Fibroblast of skin of back (primary cell): ENCODE results near the gene PIP4K2A.
A peak's percentile ranks its signal among the peaks of the same experiment; 100 is the strongest.

Experiments used
- DNase-seq: peaks from one replicate; pipeline ENCODE4 v3.0.0-alpha.2; 2013

PIP4K2A gene

GRCh38 chr10:22635650-22636049 lies 78.7 kb downstream of the PIP4K2A start:
- DNase-seq = no peak

- DNase-seq = no peak
These were observed 79.5 kb downstream of the PIP4K2A start for GRCh38 chr10:22634606-22635459.

- no peak for DNase-seq
These were observed 80.3 kb downstream of the PIP4K2A start for GRCh38 chr10:22634093-22634492.

DNA sequence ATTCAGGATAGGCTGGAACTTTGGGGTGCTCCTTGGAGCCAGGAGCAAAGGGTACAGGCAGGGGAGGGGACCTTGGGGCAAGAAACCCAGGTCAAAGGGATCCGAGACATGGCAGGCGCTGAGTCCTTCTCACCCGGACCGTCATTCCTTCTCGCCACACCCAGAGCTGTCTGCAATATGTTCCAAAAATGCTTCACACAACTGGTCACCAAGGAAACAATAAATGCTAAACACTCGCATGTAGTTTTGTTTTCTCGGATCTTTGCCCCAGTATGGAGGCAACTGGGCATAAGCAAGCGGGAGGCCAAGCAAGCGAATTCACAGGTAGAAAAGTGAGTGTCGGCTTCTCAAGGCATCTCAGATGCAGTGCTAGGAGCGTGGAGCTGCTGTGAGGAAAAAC lies 80.8 kb downstream of the PIP4K2A start:
- DNase-seq = no peak

DNA sequence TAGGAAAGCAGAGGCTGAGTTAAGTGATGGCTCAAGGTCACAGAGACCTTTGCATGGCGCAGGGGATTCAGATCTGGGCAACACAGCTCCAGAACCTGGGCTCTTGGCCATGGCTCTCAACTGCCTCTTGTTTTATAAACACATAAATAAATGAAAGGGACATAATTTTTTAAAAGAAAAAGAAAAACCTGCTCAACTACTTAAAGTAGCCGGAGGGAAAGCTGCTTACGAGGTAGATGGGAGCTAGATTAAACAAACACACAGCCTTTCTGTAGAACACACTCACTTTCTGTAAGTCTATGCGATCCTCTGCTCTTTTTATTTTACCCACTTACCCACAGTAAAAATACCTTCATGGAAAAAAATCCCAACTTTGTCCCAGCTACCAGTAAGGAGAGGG lies 81.3 kb downstream of the PIP4K2A start:
- DNase-seq = no peak

- DNase-seq = no peak
These were observed 82.6 kb downstream of the PIP4K2A start for GRCh38 chr10:22631646-22632278.

DNA sequence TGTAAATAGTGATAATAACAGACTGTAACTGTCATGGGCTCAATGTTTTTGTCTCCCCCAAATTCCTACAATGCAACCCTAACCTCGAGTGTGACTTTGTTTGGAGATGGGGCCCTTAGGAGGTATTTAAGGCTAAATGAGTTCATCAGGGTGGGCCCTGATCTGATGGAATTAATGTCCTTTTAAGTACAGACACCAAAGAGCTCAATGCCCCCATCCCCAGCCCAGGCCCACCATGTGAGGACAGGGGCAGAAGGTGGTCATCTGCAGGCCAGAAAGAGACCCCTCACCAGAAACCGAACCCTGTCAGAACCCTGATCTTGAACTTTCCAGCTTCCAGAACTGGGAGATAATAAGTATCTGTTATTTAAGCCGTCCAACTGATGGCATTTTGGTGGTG lies 83.2 kb downstream of the PIP4K2A start:
- DNase-seq = no peak

DNA sequence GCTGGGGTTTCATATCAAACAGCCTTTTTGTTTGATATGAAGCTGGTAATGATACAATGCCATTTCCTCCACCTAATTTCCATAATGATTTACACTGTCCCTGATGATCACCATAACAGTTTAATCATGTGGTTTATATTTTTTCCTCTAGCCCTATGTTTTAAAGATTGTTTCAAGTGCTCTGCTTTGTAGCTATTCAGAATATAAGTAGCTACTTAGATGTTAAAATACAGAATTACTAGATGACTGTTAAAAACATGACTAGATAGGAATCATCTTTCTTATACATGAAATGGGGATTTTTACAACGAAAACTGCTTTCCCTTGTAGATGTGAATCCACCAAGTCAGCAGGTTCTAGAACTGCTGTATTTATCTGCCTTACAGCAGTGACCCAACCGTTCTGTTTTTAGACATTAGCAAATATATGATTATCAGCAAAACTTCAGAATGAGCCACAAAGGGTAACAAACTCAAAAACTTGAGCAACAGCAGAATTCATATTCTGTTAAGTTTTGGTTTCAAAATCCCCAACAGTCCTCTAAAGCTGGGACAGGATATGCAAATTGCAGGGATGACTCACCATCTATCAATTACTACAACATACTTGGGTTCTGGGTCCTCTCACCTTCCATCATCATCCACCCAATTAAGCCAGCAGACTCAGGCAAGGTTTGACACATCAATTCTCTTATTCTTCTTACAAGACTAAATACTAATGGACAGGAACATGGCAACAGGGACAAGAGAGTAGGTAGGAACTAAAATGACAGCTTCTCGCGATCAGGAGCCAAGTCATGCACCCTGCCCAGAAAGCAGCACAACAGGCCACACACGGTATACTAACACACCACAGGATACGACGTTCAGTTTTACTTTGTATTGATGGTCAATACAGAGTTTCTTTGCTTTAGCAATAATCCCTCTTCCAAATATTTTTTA lies 83.9 kb downstream of the PIP4K2A start:
- peak; percentile 45 for DNase-seq

DNA sequence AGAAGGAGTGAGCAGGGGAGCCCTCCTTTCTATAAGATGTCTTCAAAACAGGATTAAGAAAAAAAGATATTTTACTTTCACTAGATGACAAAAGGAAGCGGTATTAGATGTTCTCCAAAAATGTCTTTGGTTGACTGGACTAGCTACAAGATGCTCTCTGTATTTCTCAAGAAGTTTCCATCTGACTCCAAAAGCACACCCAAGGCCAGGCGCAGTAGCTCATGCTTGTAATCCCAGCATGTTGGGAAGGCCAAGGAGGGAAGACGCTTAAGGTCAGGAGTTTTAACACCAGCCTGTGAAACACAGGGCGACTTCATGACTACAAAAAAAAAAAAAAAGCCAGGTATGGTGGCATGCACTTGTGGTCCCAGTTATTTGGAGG lies 84.5 kb downstream of the PIP4K2A start:
- no peak for DNase-seq

- peak; percentile 42 for DNase-seq
These were observed 85.3 kb downstream of the PIP4K2A start for GRCh38 chr10:22629126-22629525.

DNA sequence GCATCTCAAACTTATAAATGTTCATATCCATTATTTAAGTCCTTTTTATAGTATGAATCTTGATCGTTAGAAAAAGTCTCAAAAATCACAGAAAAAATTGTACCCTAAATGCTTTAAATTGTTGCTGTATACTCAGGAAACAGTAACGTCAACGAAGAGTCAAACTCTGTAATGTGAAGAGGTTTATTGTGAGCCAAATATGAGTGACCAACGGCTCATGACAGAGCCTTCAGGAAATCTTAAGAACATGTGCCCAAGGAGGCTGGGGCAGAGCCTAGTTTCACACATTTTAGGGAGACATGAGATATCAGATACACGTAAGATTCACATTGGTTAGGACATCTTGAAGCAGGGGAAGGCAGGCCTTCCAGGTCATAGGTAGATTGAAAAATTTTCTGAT lies 86.1 kb downstream of the PIP4K2A start:
- no peak for DNase-seq

GRCh38 chr10:22626784-22627183 lies 87.6 kb downstream of the PIP4K2A start:
- peak; percentile 49 for DNase-seq

GRCh38 chr10:22625516-22626290 lies 88.7 kb downstream of the PIP4K2A start:
- peak; percentile 73 for DNase-seq

DNA sequence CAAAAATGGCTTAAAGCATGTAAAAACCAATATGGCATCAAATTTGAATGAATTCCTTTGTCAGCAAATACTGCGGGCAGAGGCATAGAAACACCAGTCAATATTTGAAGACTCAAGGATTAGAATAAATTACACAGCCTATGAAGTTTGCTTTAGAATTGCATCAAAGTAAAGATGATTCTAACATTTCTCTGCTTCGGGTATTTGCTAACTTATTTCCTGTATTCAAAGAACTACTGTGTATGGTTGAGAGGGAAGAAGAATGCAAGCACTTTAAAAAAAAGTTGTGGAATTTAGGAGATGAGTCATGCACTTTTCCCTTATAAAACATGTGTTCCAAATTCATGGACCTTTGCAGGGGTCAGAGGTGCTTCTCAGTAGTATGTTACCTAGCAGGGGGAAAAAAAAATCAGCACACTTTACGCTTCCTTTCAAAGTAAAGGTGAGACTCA lies 90.1 kb downstream of the PIP4K2A start:
- peak; percentile 88 for DNase-seq

DNA sequence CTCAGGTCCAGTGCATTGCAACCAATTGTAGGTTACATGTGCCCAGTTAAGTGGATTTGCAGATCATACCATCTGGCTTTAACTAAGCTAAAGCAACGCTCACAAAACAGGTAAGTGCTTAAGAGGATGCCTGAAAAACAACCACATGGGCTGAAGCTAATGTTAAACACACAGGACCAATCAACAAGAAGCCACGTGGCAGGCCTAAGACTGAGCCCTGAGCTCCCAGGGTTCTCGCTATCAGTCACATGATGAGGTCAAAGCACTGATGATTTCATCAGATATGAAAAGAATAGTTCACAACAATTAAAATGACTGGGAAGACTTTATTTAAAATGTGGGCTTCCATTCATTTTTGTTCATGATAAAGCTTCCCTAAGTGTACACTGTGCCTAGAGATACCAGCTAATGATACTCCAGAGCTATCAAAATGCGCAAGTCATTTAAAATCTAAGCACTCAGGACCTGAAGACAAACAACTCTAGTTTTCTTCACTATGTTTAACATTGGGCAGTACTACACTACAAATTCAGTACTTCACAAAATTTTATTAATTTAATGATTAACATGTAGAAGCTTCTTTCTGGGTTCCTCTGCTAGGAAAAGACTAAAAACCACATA lies 90.6 kb downstream of the PIP4K2A start:
- DNase-seq = no peak

GRCh38 chr10:22622242-22622806 lies 92.1 kb downstream of the PIP4K2A start:
- no peak for DNase-seq

DNA sequence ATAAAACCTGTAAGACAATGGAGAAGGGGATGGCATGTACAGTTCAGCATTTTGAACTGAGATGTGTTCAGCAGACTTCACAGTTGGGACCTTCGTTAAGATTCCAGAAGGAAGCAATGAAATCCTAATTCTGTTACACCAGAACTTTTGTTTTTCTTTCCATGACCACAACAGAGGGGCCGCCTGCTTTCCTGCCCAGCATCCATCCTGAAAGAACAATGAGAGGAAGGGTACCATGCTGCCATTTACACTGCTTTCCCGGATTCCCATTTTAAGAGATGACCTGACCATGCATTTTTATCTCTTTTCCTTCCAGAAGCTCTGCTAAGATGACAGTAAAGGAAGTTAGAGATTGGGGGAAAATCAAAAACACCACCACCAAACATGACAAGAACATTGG lies 92.7 kb downstream of the PIP4K2A start:
- DNase-seq = no peak

- DNase-seq = no peak
These were observed 93.4 kb downstream of the PIP4K2A start for GRCh38 chr10:22620929-22621328.

DNA sequence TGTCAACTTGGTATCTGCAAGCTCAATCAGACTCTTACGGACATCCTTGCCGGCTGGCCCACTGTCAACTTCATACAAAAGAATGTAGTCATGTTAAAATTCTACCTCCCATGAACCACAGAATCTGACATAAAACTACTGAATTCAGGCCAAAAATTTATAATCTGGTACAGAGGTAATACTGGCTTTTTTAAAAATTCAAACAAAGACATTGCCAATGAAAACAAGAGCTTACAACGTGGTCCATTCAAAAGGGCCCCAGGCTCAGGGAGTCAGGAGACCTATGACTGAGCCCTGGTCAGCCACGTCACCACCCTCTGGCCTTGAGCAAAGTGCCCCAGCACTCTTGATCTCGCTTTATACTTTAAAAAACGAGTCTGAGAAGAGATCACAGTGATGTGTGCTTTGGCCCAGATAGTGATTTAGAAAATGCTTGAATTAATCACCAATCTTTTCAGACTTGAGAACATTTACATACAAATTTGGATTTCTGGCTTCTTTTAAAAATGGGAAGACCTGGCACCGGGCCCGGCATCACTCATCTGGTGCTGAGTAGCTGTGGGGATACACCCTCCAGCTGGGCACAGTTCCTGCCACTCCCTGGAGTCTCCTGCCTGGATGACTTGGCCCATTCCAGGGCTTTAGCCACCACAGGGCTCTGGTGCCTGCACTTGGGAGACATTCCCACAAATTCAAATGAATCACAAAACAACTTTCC lies 94.1 kb downstream of the PIP4K2A start:
- peak; percentile 96 for DNase-seq

GRCh38 chr10:22619101-22619500 lies 95.3 kb downstream of the PIP4K2A start:
- DNase-seq = no peak
